DND-41 (cell line): ENCODE results near the gene TTC39B.

ENCODE experiments used
- ATAC-seq: fragments of 200-7000 bp; cut with Tn5 transposase; 3 replicates; pipeline ENCODE4 v1.9.1; 2021; ENCODE audit warnings: low read depth; ENCODE audit not compliant: insufficient read depth
- DNase-seq: peaks from one replicate; pipeline ENCODE4 v3.0.0-alpha.2; 2020
- H2AFZ ChIP-seq: 2 replicates; pipeline ENCODE4 v1.6.0; 2012; ENCODE audit warnings: low read depth, low read length
- H3K27ac ChIP-seq: 2 replicates; pipeline ENCODE4 v1.5.1; 2012; ENCODE audit warnings: low read length, inconsistent platforms
- H3K27me3 ChIP-seq: fragments of 200-600 bp; sonication (generic); 2 replicates; pipeline ENCODE4 v1.6.0; 2012; ENCODE audit warnings: low read length, mild to moderate bottlenecking, inconsistent platforms; ENCODE audit not compliant: insufficient read depth, poor library complexity
- H3K36me3 ChIP-seq: 2 replicates; pipeline ENCODE4 v1.5.1; 2012; ENCODE audit warnings: low read length, inconsistent platforms; ENCODE audit not compliant: insufficient read depth
- H3K4me1 ChIP-seq: 2 replicates; pipeline ENCODE4 v1.5.1; 2012; ENCODE audit warnings: mild to moderate bottlenecking, low read length; ENCODE audit not compliant: insufficient read depth
- H3K4me2 ChIP-seq: 2 replicates; pipeline ENCODE4 v1.6.0; 2012; ENCODE audit warnings: mild to moderate bottlenecking, moderate library complexity, low read length, inconsistent platforms; ENCODE audit not compliant: insufficient read depth
- H3K4me3 ChIP-seq, 2 experiments: fragments of 200-600 bp in 1 of 2; shearing (Covaris generic) in 1 of 2; 2 replicates each; pipeline ENCODE4 v1.5.1; 2012 to 2016; ENCODE audit warnings: inconsistent platforms in 2 of 2, low read length in 2 of 2, mild to moderate bottlenecking in 2 of 2, low read depth in 1 of 2, moderate library complexity in 1 of 2
- H3K79me2 ChIP-seq: 2 replicates; pipeline ENCODE4 v1.6.0; 2012; ENCODE audit warnings: low read length, inconsistent platforms; ENCODE audit not compliant: insufficient read depth
- H3K9ac ChIP-seq: 2 replicates; pipeline ENCODE4 v1.6.0; 2012; ENCODE audit warnings: low read depth, mild to moderate bottlenecking, inconsistent platforms, low read length, moderate library complexity
- H3K9me3 ChIP-seq: 2 replicates; pipeline ENCODE4 v1.5.1; 2012; ENCODE audit warnings: low read length, moderate library complexity, mild to moderate bottlenecking, inconsistent platforms; ENCODE audit not compliant: insufficient read depth, severe bottlenecking
- H4K20me1 ChIP-seq: 2 replicates; pipeline ENCODE4 v1.6.0; 2012; ENCODE audit warnings: low read length; ENCODE audit not compliant: insufficient read depth
- EZH2 ChIP-seq: IDR thresholded peaks from 3 replicates; pipeline ENCODE4 v1.6.1; 2012; ENCODE audit warnings: borderline replicate concordance, low read depth, mild to moderate bottlenecking, moderate library complexity, low read length, inconsistent platforms; ENCODE audit not compliant: severe bottlenecking
- TF ChIP-seq, protein P1 (sequence below): IDR thresholded peaks from 2 replicates; pipeline ENCODE4 v1.5.1; 2012; ENCODE audit warnings: borderline replicate concordance, low read length, moderate library complexity, mild to moderate bottlenecking; ENCODE audit not compliant: poor library complexity, severe bottlenecking; ENCODE audit errors: extremely low read depth

The TTC39B gene

GRCh38 chr9:15155826-15156225 lies 151.2 kb downstream of the TTC39B start:
- Histone ChIP-seq H3K4me2 (no peak overlapping the region), H3K4me3 (no peak overlapping the region), H3K4me1 (no peaks in the 10 kb centered on the region), H3K27me3 (no peaks in the 10 kb centered on the region), H3K27ac (no peak overlapping the region), H3K36me3 (no peaks in the 10 kb centered on the region), H3K79me2 (no peaks in the 10 kb centered on the region), H2AFZ (no peak overlapping the region), H3K9me3 (no peaks in the 10 kb centered on the region), H3K9ac (no peak overlapping the region), H4K20me1 (no peaks in the 10 kb centered on the region)
- TF ChIP-seq, protein P1, sequence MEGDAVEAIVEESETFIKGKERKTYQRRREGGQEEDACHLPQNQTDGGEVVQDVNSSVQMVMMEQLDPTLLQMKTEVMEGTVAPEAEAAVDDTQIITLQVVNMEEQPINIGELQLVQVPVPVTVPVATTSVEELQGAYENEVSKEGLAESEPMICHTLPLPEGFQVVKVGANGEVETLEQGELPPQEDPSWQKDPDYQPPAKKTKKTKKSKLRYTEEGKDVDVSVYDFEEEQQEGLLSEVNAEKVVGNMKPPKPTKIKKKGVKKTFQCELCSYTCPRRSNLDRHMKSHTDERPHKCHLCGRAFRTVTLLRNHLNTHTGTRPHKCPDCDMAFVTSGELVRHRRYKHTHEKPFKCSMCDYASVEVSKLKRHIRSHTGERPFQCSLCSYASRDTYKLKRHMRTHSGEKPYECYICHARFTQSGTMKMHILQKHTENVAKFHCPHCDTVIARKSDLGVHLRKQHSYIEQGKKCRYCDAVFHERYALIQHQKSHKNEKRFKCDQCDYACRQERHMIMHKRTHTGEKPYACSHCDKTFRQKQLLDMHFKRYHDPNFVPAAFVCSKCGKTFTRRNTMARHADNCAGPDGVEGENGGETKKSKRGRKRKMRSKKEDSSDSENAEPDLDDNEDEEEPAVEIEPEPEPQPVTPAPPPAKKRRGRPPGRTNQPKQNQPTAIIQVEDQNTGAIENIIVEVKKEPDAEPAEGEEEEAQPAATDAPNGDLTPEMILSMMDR, result no peak
- TF ChIP-seq EZH2, result no peak
- ATAC-seq (no peak), DNase-seq (no peak)

DNA sequence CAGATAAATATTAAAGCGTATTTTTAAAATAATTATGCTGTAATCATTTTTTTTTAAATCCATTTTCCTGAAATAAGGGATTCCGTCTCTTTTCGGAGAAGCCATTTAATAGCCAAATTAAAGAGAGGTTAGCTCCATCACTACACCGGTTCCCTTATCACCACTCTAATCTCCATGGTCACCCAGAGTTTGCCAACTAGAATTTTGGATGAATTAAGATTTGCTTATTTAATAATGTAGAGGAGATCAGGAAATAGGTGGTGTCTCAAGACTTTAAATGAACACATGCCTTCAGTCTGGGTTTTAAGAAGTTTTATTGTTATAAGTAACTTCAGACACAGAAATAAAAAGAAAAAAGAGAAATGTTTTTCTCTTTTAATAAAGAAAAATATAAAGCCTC lies 151.7 kb downstream of the TTC39B start:
- no peaks in the 10 kb centered on the region for H3K79me2 ChIP-seq
- no peak for TF ChIP-seq EZH2
- TF ChIP-seq, protein P1, result no peak
- no peak overlapping the region for H3K27ac ChIP-seq
- H3K9me3 ChIP-seq, result no peaks in the 10 kb centered on the region
- no peak overlapping the region for H3K4me2 ChIP-seq
- H3K27me3 ChIP-seq, result no peaks in the 10 kb centered on the region
- ATAC-seq (no peak), DNase-seq (no peak)
- no peaks in the 10 kb centered on the region for H3K4me1 ChIP-seq
- H4K20me1 ChIP-seq, result no peaks in the 10 kb centered on the region
- H2AFZ ChIP-seq, result no peak overlapping the region
- H3K4me3 ChIP-seq, result no peak overlapping the region
- H3K9ac ChIP-seq, result no peak overlapping the region
- no peaks in the 10 kb centered on the region for H3K36me3 ChIP-seq

- Histone ChIP-seq H3K9me3 (no peaks in the 10 kb centered on the region), H3K4me2 (no peak overlapping the region), H3K36me3 (no peaks in the 10 kb centered on the region), H3K4me1 (no peaks in the 10 kb centered on the region), H2AFZ (no peak overlapping the region), H3K27me3 (no peaks in the 10 kb centered on the region), H4K20me1 (no peaks in the 10 kb centered on the region), H3K9ac (no peak overlapping the region), H3K27ac (no peak overlapping the region), H3K4me3 (no peak overlapping the region), H3K79me2 (no peaks in the 10 kb centered on the region)
- DNase-seq, result no peak
- TF ChIP-seq, protein P1, result no peak
- TF ChIP-seq EZH2, result no peak
- no peak for ATAC-seq
These were observed 152.3 kb downstream of the TTC39B start for GRCh38 chr9:15154677-15155076.

GRCh38 chr9:15153961-15154360 lies 153.1 kb downstream of the TTC39B start:
- no peak for DNase-seq
- Histone ChIP-seq H3K27ac (no peak overlapping the region), H3K4me3 (no peak overlapping the region), H3K4me2 (no peak overlapping the region), H3K27me3 (no peaks in the 10 kb centered on the region), H4K20me1 (no peaks in the 10 kb centered on the region), H3K4me1 (no peaks in the 10 kb centered on the region), H3K9ac (no peak overlapping the region), H3K36me3 (no peaks in the 10 kb centered on the region), H3K79me2 (no peaks in the 10 kb centered on the region), H3K9me3 (no peaks in the 10 kb centered on the region), H2AFZ (no peak overlapping the region)
- ATAC-seq, result no peak
- TF ChIP-seq EZH2, result no peak
- TF ChIP-seq, protein P1, result no peak
